ENCODE measurements around the gene SLC5A2.
"Not testable (repeated sequence)": the region's sequence is repeated elsewhere in the genome, so short reads cannot be mapped to it uniquely, and the experiment has no call there.

The SLC5A2 gene

GRCh38 chr16:31439519-31439918 lies 43.4 kb upstream of the SLC5A2 start:
- H3K56ac ChIP-seq (ENCODE audit: low read length): no peak overlapping the region
- no peak overlapping the region for H2AK5ac ChIP-seq (ENCODE audit: low read length)
- no peak overlapping the region for H3K4me2 ChIP-seq (ENCODE audit: low read length)
- H4K8ac ChIP-seq (ENCODE audit: low read depth, low read length): no peak overlapping the region
- no peaks in the 10 kb centered on the region for H3K4me1 ChIP-seq (ENCODE audit: control insufficient read depth, low read depth, low read length)
- no peak overlapping the region for H3K9ac ChIP-seq (ENCODE audit: low read length)
- H3K79me2 ChIP-seq (ENCODE audit: control insufficient read depth, insufficient read depth, low read length): no peaks in the 10 kb centered on the region
- H2BK15ac ChIP-seq (replicated peaks; ENCODE audit: low read depth): no peak overlapping the region
- H3K36me3 ChIP-seq (ENCODE audit: control insufficient read depth, insufficient read depth, low read length): no peaks in the 10 kb centered on the region
- no peak overlapping the region for H4K5ac ChIP-seq (ENCODE audit: low read length)
- H3K79me1 ChIP-seq (ENCODE audit: low read length): no peaks in the 10 kb centered on the region
- H3K18ac ChIP-seq (ENCODE audit: low read length): no peak overlapping the region
- H2BK5ac ChIP-seq (ENCODE audit: low read length): no peak overlapping the region
- no peak for DNase-seq
- no peak overlapping the region for H3K27ac ChIP-seq (ENCODE audit: low read depth, low read length)
- WGBS (ENCODE audit: extremely low coverage, insufficient coverage, low lambda C conversion rate): no CpG with 5 or more reads among the region's 3 CpGs
- no peak overlapping the region for H2BK120ac ChIP-seq (ENCODE audit: low read depth, low read length)
- no peak overlapping the region for H3K4ac ChIP-seq (ENCODE audit: low read depth, low read length)
- no peak overlapping the region for H3K23ac ChIP-seq (ENCODE audit: low read length)
- H3K4me3 ChIP-seq (ENCODE audit: low read length): no peak overlapping the region
- no peaks in the 10 kb centered on the region for H3K27me3 ChIP-seq (ENCODE audit: insufficient read depth, low read length, poor library complexity)

GRCh38 chr16:31440516-31441184 lies 42.3 kb upstream of the SLC5A2 start:
- Histone ChIP-seq H3K79me2 (ENCODE audit: control insufficient read depth, insufficient read depth, low read length) (no peaks in the 10 kb centered on the region), H3K27me3 (ENCODE audit: insufficient read depth, low read length, poor library complexity) (no peaks in the 10 kb centered on the region), H2BK15ac (replicated peaks; ENCODE audit: low read depth) (no peak overlapping the region), H2BK120ac (ENCODE audit: low read depth, low read length) (no peak overlapping the region), H3K18ac (ENCODE audit: low read length) (no peak overlapping the region), H3K36me3 (ENCODE audit: control insufficient read depth, insufficient read depth, low read length) (no peaks in the 10 kb centered on the region), H3K9ac (ENCODE audit: low read length) (no peak overlapping the region), H3K4me1 (ENCODE audit: control insufficient read depth, low read depth, low read length) (no peaks in the 10 kb centered on the region), H3K4ac (ENCODE audit: low read depth, low read length) (no peak overlapping the region), H3K4me2 (ENCODE audit: low read length) (no peak overlapping the region), H2BK5ac (ENCODE audit: low read length) (no peak overlapping the region), H4K5ac (ENCODE audit: low read length) (no peak overlapping the region), H3K79me1 (ENCODE audit: low read length) (no peaks in the 10 kb centered on the region), H4K8ac (ENCODE audit: low read depth, low read length) (no peak overlapping the region), H3K4me3 (ENCODE audit: low read length) (no peak overlapping the region), H2AK5ac (ENCODE audit: low read length) (no peak overlapping the region), H3K23ac (ENCODE audit: low read length) (no peak overlapping the region), H3K27ac (ENCODE audit: low read depth, low read length) (no peak overlapping the region), H3K56ac (ENCODE audit: low read length) (no peak overlapping the region)
- DNase-seq: no peak
- WGBS (ENCODE audit: extremely low coverage, insufficient coverage, low lambda C conversion rate): no CpG with 5 or more reads among the region's 4 CpGs

GRCh38 chr16:31441956-31442355 lies 41.0 kb upstream of the SLC5A2 start:
- Histone ChIP-seq H3K4me2 (ENCODE audit: low read length) (no peak overlapping the region), H3K79me1 (ENCODE audit: low read length) (no peaks in the 10 kb centered on the region), H4K5ac (ENCODE audit: low read length) (no peak overlapping the region), H3K4me1 (ENCODE audit: control insufficient read depth, low read depth, low read length) (no peaks in the 10 kb centered on the region), H3K18ac (ENCODE audit: low read length) (no peak overlapping the region), H3K36me3 (ENCODE audit: control insufficient read depth, insufficient read depth, low read length) (no peaks in the 10 kb centered on the region), H3K27me3 (ENCODE audit: insufficient read depth, low read length, poor library complexity) (no peaks in the 10 kb centered on the region), H3K56ac (ENCODE audit: low read length) (no peak overlapping the region), H3K23ac (ENCODE audit: low read length) (no peak overlapping the region), H2BK5ac (ENCODE audit: low read length) (no peak overlapping the region), H2AK5ac (ENCODE audit: low read length) (no peak overlapping the region), H3K4ac (ENCODE audit: low read depth, low read length) (no peak overlapping the region), H2BK15ac (replicated peaks; ENCODE audit: low read depth) (no peak overlapping the region), H3K4me3 (ENCODE audit: low read length) (no peak overlapping the region), H3K79me2 (ENCODE audit: control insufficient read depth, insufficient read depth, low read length) (no peaks in the 10 kb centered on the region), H4K8ac (ENCODE audit: low read depth, low read length) (no peak overlapping the region), H3K9ac (ENCODE audit: low read length) (no peak overlapping the region), H3K27ac (ENCODE audit: low read depth, low read length) (no peak overlapping the region), H2BK120ac (ENCODE audit: low read depth, low read length) (no peak overlapping the region)
- WGBS (ENCODE audit: extremely low coverage, insufficient coverage, low lambda C conversion rate): no CpG with 5 or more reads among the region's 34 CpGs
- DNase-seq: no peak

GRCh38 chr16:31445931-31446330 lies 37.0 kb upstream of the SLC5A2 start:
- H2BK15ac ChIP-seq (replicated peaks; ENCODE audit: low read depth); H4K5ac ChIP-seq (ENCODE audit: low read length); H3K79me2 ChIP-seq (ENCODE audit: control insufficient read depth, insufficient read depth, low read length); H3K56ac ChIP-seq (ENCODE audit: low read length); H2AK5ac ChIP-seq (ENCODE audit: low read length); H2BK120ac ChIP-seq (ENCODE audit: low read depth, low read length); H2BK5ac ChIP-seq (ENCODE audit: low read length); H3K36me3 ChIP-seq (ENCODE audit: control insufficient read depth, insufficient read depth, low read length); H3K27ac ChIP-seq (ENCODE audit: low read depth, low read length); H3K9ac ChIP-seq (ENCODE audit: low read length); H3K18ac ChIP-seq (ENCODE audit: low read length); H3K4ac ChIP-seq (ENCODE audit: low read depth, low read length); H3K4me2 ChIP-seq (ENCODE audit: low read length); H3K4me3 ChIP-seq (ENCODE audit: low read length); DNase-seq; H4K8ac ChIP-seq (ENCODE audit: low read depth, low read length); H3K4me1 ChIP-seq (ENCODE audit: control insufficient read depth, low read depth, low read length); H3K79me1 ChIP-seq (ENCODE audit: low read length); H3K27me3 ChIP-seq (ENCODE audit: insufficient read depth, low read length, poor library complexity); H3K23ac ChIP-seq (ENCODE audit: low read length): not testable (repeated sequence)
- no CpG with 5 or more reads among the region's 6 CpGs for WGBS (ENCODE audit: extremely low coverage, insufficient coverage, low lambda C conversion rate)

- Histone ChIP-seq H3K79me1 (ENCODE audit: low read length) (peaks cover 7% of the 10 kb centered on the region), H3K18ac (ENCODE audit: low read length) (no peak overlapping the region), H3K79me2 (ENCODE audit: control insufficient read depth, insufficient read depth, low read length) (peaks cover 3% of the 10 kb centered on the region), H3K36me3 (ENCODE audit: control insufficient read depth, insufficient read depth, low read length) (no peaks in the 10 kb centered on the region), H3K4me1 (ENCODE audit: control insufficient read depth, low read depth, low read length) (peaks cover 6% of the 10 kb centered on the region), H4K5ac (ENCODE audit: low read length) (no peak overlapping the region), H2AK5ac (ENCODE audit: low read length) (no peak overlapping the region), H3K4ac (ENCODE audit: low read depth, low read length) (no peak overlapping the region), H3K23ac (ENCODE audit: low read length) (no peak overlapping the region), H3K9ac (ENCODE audit: low read length) (no peak overlapping the region), H2BK120ac (ENCODE audit: low read depth, low read length) (no peak overlapping the region), H4K8ac (ENCODE audit: low read depth, low read length) (no peak overlapping the region), H3K56ac (ENCODE audit: low read length) (no peak overlapping the region), H3K4me2 (ENCODE audit: low read length) (no peak overlapping the region), H2BK5ac (ENCODE audit: low read length) (no peak overlapping the region), H3K4me3 (ENCODE audit: low read length) (no peak overlapping the region), H2BK15ac (replicated peaks; ENCODE audit: low read depth) (no peak overlapping the region), H3K27me3 (ENCODE audit: insufficient read depth, low read length, poor library complexity) (no peaks in the 10 kb centered on the region), H3K27ac (ENCODE audit: low read depth, low read length) (no peak overlapping the region)
- WGBS (ENCODE audit: extremely low coverage, insufficient coverage, low lambda C conversion rate): no CpG with 5 or more reads among the region's 5 CpGs
- no peak for DNase-seq
Measured at GRCh38 chr16:31451201-31451600, 31.7 kb upstream of the SLC5A2 start.
